OCI-LY3 (cell line): ENCODE results near the gene BCAT1.

ENCODE experiments used
- EZH2phosphoT487 ChIP-seq: fragments of 200-600 bp; shearing (Covaris generic); IDR thresholded peaks from 2 replicates; pipeline ENCODE4 v1.6.1; 2018; ENCODE audit warnings: antibody characterized with exemption, mixed run types, low read depth
- TF ChIP-seq, protein P1 (sequence below): fragments of 200-600, 300-600 bp; sonication (generic); IDR thresholded peaks from 2 replicates; pipeline ENCODE4 v1.5.1; 2014; ENCODE audit warnings: antibody characterized with exemption, low read length, low read depth

GRCh38 chr12:24950231-24950834 lies 1.4 kb upstream of the BCAT1 start:
- TF ChIP-seq, protein P1, sequence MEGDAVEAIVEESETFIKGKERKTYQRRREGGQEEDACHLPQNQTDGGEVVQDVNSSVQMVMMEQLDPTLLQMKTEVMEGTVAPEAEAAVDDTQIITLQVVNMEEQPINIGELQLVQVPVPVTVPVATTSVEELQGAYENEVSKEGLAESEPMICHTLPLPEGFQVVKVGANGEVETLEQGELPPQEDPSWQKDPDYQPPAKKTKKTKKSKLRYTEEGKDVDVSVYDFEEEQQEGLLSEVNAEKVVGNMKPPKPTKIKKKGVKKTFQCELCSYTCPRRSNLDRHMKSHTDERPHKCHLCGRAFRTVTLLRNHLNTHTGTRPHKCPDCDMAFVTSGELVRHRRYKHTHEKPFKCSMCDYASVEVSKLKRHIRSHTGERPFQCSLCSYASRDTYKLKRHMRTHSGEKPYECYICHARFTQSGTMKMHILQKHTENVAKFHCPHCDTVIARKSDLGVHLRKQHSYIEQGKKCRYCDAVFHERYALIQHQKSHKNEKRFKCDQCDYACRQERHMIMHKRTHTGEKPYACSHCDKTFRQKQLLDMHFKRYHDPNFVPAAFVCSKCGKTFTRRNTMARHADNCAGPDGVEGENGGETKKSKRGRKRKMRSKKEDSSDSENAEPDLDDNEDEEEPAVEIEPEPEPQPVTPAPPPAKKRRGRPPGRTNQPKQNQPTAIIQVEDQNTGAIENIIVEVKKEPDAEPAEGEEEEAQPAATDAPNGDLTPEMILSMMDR = no peak
- TF ChIP-seq EZH2phosphoT487 = no peak
